ENCODE results near the gene PTPRM. TPM values are rescaled to one million over a fixed set of nuclear protein-coding genes. Genes with fewer than 3 reads are reported as not detected.

Gene PTPRM
- total RNA-seq, 1 experiment from 2014 or later = 11.1 TPM

DNA sequence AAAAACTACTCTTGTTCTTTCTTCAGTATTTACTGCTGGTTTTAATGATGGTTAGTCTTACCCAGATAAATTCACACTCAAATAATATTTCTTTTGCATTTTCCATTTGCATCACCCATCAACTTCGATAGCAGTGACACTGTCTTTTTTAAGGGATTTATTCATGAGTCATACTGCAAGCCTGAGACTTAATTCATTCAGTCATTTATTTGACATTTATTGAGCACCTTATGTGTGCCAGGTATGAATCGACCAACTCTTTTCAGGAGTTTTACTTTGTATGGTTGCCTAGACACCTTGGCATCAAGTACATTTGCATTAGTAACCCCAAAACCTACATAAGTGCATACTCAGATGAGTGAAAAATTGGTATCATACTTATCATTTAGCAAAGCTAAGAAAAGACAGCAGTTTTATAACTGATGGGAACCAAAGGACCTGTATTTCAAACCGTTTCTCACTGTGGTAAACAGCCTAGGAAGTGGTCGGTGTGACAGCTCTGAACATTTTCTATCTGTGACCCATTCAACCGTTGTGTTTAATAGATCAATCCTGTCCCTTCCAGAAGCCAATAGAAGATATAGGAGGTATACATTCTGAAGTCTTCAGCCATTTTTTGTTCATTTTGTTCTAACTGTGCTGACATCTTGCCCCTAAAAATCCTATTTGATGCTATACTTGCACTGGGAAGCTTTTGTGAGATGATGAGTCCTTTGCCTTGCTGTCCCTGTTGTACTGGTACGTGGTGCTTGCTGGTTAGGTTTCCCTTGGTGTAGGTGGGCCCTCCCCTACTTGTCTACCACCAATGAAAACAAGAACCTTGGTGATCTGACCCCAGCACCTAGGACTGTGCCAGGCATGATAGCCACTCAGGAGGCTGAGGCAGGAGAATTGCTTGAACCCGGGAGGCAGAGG is 557.4 kb downstream of the PTPRM start:
- ATAC-seq = no peak
- H3K27ac Mint-ChIP-seq = no peak overlapping the region
- H3K9me3 Mint-ChIP-seq = no peaks in the 10 kb centered on the region
- ChIA-PET POLR2A (no interaction called here), CTCF (no interaction called here)
- H3K4me3 Mint-ChIP-seq = no peak overlapping the region
- H3K36me3 Mint-ChIP-seq = no peaks in the 10 kb centered on the region
- peaks cover 8% of the 10 kb centered on the region for H3K4me1 Mint-ChIP-seq
- H3K27me3 Mint-ChIP-seq (ENCODE audit: low read depth) = no peaks in the 10 kb centered on the region
- DNase-seq (ENCODE audit: low spot score) = no peak
- TF ChIP-seq EMX1 (CRISPR knock-in tag; IDR thresholded peaks at IDR 0.05) = no peak
- TF ChIP-seq, protein P1, sequence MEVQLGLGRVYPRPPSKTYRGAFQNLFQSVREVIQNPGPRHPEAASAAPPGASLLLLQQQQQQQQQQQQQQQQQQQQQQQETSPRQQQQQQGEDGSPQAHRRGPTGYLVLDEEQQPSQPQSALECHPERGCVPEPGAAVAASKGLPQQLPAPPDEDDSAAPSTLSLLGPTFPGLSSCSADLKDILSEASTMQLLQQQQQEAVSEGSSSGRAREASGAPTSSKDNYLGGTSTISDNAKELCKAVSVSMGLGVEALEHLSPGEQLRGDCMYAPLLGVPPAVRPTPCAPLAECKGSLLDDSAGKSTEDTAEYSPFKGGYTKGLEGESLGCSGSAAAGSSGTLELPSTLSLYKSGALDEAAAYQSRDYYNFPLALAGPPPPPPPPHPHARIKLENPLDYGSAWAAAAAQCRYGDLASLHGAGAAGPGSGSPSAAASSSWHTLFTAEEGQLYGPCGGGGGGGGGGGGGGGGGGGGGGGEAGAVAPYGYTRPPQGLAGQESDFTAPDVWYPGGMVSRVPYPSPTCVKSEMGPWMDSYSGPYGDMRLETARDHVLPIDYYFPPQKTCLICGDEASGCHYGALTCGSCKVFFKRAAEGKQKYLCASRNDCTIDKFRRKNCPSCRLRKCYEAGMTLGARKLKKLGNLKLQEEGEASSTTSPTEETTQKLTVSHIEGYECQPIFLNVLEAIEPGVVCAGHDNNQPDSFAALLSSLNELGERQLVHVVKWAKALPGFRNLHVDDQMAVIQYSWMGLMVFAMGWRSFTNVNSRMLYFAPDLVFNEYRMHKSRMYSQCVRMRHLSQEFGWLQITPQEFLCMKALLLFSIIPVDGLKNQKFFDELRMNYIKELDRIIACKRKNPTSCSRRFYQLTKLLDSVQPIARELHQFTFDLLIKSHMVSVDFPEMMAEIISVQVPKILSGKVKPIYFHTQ (CRISPR knock-in tag; IDR thresholded peaks at IDR 0.05) = no peak
- TF ChIP-seq SP1 (CRISPR knock-in tag; conservative IDR thresholded peaks at IDR 0.05) = no peak
- no peak for TF ChIP-seq GTF2I (CRISPR knock-in tag; conservative IDR thresholded peaks at IDR 0.05)
- no peak for TF ChIP-seq ZNF138 (CRISPR knock-in tag; conservative IDR thresholded peaks at IDR 0.05)
- TF ChIP-seq, protein P2, sequence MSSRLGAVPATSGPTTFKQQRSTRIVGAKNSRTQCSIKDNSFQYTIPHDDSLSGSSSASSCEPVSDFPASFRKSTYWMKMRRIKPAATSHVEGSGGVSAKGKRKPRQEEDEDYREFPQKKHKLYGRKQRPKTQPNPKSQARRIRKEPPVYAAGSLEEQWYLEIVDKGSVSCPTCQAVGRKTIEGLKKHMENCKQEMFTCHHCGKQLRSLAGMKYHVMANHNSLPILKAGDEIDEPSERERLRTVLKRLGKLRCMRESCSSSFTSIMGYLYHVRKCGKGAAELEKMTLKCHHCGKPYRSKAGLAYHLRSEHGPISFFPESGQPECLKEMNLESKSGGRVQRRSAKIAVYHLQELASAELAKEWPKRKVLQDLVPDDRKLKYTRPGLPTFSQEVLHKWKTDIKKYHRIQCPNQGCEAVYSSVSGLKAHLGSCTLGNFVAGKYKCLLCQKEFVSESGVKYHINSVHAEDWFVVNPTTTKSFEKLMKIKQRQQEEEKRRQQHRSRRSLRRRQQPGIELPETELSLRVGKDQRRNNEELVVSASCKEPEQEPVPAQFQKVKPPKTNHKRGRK (CRISPR knock-in tag; IDR thresholded peaks at IDR 0.05; ENCODE audit: borderline replicate concordance) = no peak
- TF ChIP-seq, protein P3, sequence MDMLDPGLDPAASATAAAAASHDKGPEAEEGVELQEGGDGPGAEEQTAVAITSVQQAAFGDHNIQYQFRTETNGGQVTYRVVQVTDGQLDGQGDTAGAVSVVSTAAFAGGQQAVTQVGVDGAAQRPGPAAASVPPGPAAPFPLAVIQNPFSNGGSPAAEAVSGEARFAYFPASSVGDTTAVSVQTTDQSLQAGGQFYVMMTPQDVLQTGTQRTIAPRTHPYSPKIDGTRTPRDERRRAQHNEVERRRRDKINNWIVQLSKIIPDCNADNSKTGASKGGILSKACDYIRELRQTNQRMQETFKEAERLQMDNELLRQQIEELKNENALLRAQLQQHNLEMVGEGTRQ (CRISPR knock-in tag; IDR thresholded peaks at IDR 0.05) = no peak
- no peak for TF ChIP-seq NFE2L1 (CRISPR knock-in tag; IDR thresholded peaks at IDR 0.05)
- no peak for TF ChIP-seq RORB (CRISPR knock-in tag; IDR thresholded peaks at IDR 0.05)
- TF ChIP-seq, protein P4, sequence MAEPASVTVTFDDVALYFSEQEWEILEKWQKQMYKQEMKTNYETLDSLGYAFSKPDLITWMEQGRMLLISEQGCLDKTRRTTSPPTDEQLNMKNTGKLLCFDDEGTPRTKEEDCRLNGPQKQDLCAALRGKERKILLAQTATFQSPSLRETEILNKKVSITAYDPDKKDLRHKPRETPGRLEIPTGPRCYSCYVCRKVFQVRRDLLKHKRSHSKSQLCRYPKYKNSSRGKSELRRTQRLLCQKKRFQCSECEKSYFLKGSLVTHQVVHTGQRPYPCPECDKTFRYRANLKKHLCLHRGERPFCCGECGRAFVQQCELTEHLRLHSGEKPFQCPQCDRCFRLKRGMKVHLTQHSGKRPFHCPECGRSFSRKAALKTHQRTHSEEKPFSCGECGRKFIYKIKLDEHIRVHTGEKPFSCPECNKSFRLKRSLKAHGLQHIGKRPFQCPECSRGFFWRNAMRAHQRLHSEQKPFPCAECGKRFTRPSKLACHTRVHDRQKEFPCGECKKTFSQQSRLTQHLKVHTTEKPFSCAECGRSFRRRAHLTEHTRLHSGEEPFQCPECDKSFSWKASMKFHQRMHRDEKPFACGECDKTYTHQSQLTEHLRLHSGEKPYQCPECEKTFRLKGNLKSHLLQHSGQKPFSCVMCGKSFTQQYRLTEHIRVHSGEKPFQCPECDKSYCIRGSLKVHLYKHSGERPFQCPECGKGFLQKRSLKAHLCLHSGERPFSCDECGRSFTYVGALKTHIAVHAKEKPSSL (CRISPR knock-in tag; conservative IDR thresholded peaks at IDR 0.05) = no peak

DNA sequence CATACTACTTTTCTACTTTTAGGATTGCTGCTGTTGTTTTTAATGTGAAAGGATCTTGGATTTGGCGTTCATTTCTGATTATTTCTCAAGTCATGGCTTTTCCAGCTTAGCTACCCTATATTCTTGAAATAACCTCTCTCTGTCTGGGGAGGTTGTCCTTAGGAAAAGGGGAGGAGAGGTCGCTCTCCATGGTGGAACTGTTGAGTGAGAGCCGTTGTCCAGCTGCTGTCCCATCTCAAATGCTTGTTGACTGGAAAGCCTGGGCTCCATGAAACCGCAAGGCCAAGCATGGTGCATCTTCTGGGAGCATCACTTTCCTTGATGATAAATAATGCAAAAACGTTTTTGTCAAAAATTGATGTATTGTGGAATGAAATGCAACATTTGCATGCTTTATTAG is 563.0 kb downstream of the PTPRM start:
- ATAC-seq = no peak
- Mint-ChIP-seq H3K4me3 (no peak overlapping the region), H3K4me1 (no peaks in the 10 kb centered on the region), H3K9me3 (peaks cover 7% of the 10 kb centered on the region; the same call in 1 of the 2 replicates), H3K27me3 (ENCODE audit: low read depth) (no peaks in the 10 kb centered on the region), H3K27ac (no peak overlapping the region), H3K36me3 (no peaks in the 10 kb centered on the region)
- ChIA-PET CTCF (no interaction called here), POLR2A (no interaction called here)
- no peak for DNase-seq (ENCODE audit: low spot score)
- TF ChIP-seq NFE2L1 (CRISPR knock-in tag; IDR thresholded peaks at IDR 0.05) (no peak), FOXJ3 (CRISPR knock-in tag; IDR thresholded peaks at IDR 0.05; ENCODE audit: borderline replicate concordance) (no peak), MYBL2 (CRISPR knock-in tag; IDR thresholded peaks at IDR 0.05) (no peak), ZNF121 (CRISPR knock-in tag; IDR thresholded peaks at IDR 0.05) (no peak), CREM (CRISPR knock-in tag; IDR thresholded peaks at IDR 0.05) (no peak), FOXK1 (CRISPR knock-in tag; IDR thresholded peaks at IDR 0.05) (no peak), NR2C2 (CRISPR knock-in tag; IDR thresholded peaks at IDR 0.05) (no peak)
- TF ChIP-seq, protein P5, sequence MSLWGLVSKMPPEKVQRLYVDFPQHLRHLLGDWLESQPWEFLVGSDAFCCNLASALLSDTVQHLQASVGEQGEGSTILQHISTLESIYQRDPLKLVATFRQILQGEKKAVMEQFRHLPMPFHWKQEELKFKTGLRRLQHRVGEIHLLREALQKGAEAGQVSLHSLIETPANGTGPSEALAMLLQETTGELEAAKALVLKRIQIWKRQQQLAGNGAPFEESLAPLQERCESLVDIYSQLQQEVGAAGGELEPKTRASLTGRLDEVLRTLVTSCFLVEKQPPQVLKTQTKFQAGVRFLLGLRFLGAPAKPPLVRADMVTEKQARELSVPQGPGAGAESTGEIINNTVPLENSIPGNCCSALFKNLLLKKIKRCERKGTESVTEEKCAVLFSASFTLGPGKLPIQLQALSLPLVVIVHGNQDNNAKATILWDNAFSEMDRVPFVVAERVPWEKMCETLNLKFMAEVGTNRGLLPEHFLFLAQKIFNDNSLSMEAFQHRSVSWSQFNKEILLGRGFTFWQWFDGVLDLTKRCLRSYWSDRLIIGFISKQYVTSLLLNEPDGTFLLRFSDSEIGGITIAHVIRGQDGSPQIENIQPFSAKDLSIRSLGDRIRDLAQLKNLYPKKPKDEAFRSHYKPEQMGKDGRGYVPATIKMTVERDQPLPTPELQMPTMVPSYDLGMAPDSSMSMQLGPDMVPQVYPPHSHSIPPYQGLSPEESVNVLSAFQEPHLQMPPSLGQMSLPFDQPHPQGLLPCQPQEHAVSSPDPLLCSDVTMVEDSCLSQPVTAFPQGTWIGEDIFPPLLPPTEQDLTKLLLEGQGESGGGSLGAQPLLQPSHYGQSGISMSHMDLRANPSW (CRISPR knock-in tag; conservative IDR thresholded peaks at IDR 0.05; ENCODE audit: low read depth) = no peak
- TF ChIP-seq, protein P6, sequence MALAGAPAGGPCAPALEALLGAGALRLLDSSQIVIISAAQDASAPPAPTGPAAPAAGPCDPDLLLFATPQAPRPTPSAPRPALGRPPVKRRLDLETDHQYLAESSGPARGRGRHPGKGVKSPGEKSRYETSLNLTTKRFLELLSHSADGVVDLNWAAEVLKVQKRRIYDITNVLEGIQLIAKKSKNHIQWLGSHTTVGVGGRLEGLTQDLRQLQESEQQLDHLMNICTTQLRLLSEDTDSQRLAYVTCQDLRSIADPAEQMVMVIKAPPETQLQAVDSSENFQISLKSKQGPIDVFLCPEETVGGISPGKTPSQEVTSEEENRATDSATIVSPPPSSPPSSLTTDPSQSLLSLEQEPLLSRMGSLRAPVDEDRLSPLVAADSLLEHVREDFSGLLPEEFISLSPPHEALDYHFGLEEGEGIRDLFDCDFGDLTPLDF (CRISPR knock-in tag; IDR thresholded peaks at IDR 0.05) = no peak
- TF ChIP-seq, protein P7, sequence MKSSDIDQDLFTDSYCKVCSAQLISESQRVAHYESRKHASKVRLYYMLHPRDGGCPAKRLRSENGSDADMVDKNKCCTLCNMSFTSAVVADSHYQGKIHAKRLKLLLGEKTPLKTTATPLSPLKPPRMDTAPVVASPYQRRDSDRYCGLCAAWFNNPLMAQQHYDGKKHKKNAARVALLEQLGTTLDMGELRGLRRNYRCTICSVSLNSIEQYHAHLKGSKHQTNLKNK (CRISPR knock-in tag; IDR thresholded peaks at IDR 0.05) = no peak
- TF ChIP-seq, protein P1 (CRISPR knock-in tag; IDR thresholded peaks at IDR 0.05) = no peak
